Frontal cortex (tissue), 4 donors: ENCODE measurements around the gene UNKL. TPM values are rescaled to one million over a fixed set of nuclear protein-coding genes. Genes with fewer than 3 reads are reported as not detected.
A peak's percentile ranks its signal among the peaks of the same experiment; 100 is the strongest.

ENCODE experiments used
- DNase-seq, 2 donors: peaks; one replicate each; pipeline ENCODE4 v3.0.0; 2012; ENCODE audit warnings: low spot score in 2 of 2
- FAIRE-seq: peaks from 2 replicates; lab custom pipeline; 2012; peaks lifted over from hg19 to GRCh38; lab: Jason Lieb, UNC
- total RNA-seq: library from RNA; depleted of rRNA; stranded (reverse); fragments of >200 nt; gene quantifications from one replicate; pipeline ENCODE4 v1.2.3, GENCODE V29; 2014
- donor health status: control.
- donor health status: control.
- donor health status: control.

UNKL gene
- total RNA-seq, 1 donor from 2014 or later, result 8.2 TPM

- peak; percentile 95 to 97 for DNase-seq
- FAIRE-seq, result peak; percentile 54
These were observed 6.2 kb downstream of the UNKL start for GRCh38 chr16:1408171-1408837.

GRCh38 chr16:1407753-1408152, 6.8 kb downstream of the UNKL start:
- DNase-seq (no peak), FAIRE-seq (no peak)

- DNase-seq, result no peak
- FAIRE-seq, result no peak
These were observed 10.8 kb downstream of the UNKL start for GRCh38 chr16:1403733-1404132.

GRCh38 chr16:1403036-1403435, 11.5 kb downstream of the UNKL start:
- DNase-seq (no peak), FAIRE-seq (no peak)

- FAIRE-seq (no peak), DNase-seq (no peak)
These were observed 12.7 kb downstream of the UNKL start for GRCh38 chr16:1401758-1402154.

GRCh38 chr16:1401061-1401757, 13.3 kb downstream of the UNKL start:
- no peak for FAIRE-seq
- DNase-seq, result no peak

GRCh38 chr16:1398826-1399581, 15.5 kb downstream of the UNKL start:
- no peak for FAIRE-seq
- DNase-seq, result no peak

GRCh38 chr16:1398351-1398750, 16.2 kb downstream of the UNKL start:
- FAIRE-seq (no peak), DNase-seq (no peak)

- FAIRE-seq (no peak), DNase-seq (no peak)
These were observed 16.7 kb downstream of the UNKL start for GRCh38 chr16:1397779-1398178.

- FAIRE-seq, result no peak
- DNase-seq, result no peak
These were observed 19.0 kb downstream of the UNKL start for GRCh38 chr16:1395444-1396031.

GRCh38 chr16:1394367-1394951, 20.0 kb downstream of the UNKL start:
- no peak for DNase-seq
- FAIRE-seq, result no peak

GRCh38 chr16:1393613-1394176, 20.8 kb downstream of the UNKL start:
- FAIRE-seq, result no peak
- DNase-seq, result no peak

- DNase-seq (no peak), FAIRE-seq (no peak)
These were observed 21.7 kb downstream of the UNKL start for GRCh38 chr16:1392826-1393225.

- FAIRE-seq (no peak), DNase-seq (no peak)
These were observed 24.2 kb downstream of the UNKL start for GRCh38 chr16:1390239-1390779.

- no peak for FAIRE-seq
- no peak for DNase-seq
These were observed 24.7 kb downstream of the UNKL start for GRCh38 chr16:1389762-1390161.

GRCh38 chr16:1387331-1387730, 27.2 kb downstream of the UNKL start:
- no peak for DNase-seq
- no peak for FAIRE-seq

GRCh38 chr16:1385232-1385631, 29.3 kb downstream of the UNKL start:
- FAIRE-seq (no peak), DNase-seq (no peak)

- FAIRE-seq (no peak), DNase-seq (no peak)
These were observed 30.9 kb downstream of the UNKL start for GRCh38 chr16:1383556-1383955.

- FAIRE-seq, result no peak
- DNase-seq, result no peak
These were observed 32.7 kb downstream of the UNKL start for GRCh38 chr16:1381612-1382406.
